ENCODE data around the gene ZNF415. TPM values are rescaled to one million over a fixed set of nuclear protein-coding genes. Genes with fewer than 3 reads are reported as not detected.

The ZNF415 gene
- total RNA-seq, 1 experiment from 2014 or later: not detected

DNA sequence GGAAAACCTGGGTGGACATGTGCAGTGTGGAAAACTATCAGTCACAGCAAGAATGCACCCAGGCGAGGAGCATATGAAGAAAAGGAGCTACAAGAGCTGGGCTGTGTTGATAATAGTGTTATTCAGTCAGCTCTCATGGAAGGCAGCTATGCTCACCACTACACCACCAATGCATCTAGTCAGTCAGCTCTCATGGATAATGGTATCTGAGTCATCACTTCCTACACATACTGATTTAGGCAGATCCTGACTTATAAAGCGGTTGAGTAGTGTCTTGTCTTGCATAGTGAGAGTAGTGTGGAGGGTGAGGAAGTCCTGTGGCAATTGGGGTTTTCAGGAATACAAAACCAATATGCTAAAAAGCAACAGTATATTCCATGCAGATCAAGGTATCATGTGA, 20.4 kb downstream of the ZNF415 start:
- no peaks in the 10 kb centered on the region for H3K36me3 ChIP-seq (ENCODE audit: control insufficient read depth in 1 of 2, insufficient read depth in 2 of 2, low read length in 2 of 2)
- no peak overlapping the region for H3K4me3 ChIP-seq (replicated peaks in 1 of 2; ENCODE audit: low read depth in 1 of 2, low read length in 2 of 2)
- peaks cover 5 to 10% of the 10 kb centered on the region in 2 experiments; a peak in 3 of 4 replicates for H3K9me3 ChIP-seq (ENCODE audit: control insufficient read depth in 1 of 2, insufficient read depth in 1 of 2, low read depth in 1 of 2, low read length in 2 of 2)
- intact Hi-C loops (cut with micrococcal nuclease): no loop called here
- H3K4me1 ChIP-seq (ENCODE audit: control insufficient read depth in 1 of 2, insufficient read depth in 2 of 2, low read length in 2 of 2): no peaks in the 10 kb centered on the region
- ChIA-PET RAD21 (ENCODE audit: low non-redundant PET in 1 of 2, low total read pairs in 2 of 2, uncharacterized antibody in 2 of 2, unreplicated experiment in 2 of 2) (no interaction called here), POLR2A (no interaction called here), CTCF (no interaction called here)
- TF ChIP-seq, protein P1, sequence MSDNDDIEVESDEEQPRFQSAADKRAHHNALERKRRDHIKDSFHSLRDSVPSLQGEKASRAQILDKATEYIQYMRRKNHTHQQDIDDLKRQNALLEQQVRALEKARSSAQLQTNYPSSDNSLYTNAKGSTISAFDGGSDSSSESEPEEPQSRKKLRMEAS (IDR thresholded peaks at IDR 0.05): no peak
- H3K4me2 ChIP-seq (ENCODE audit: low read length): no peak overlapping the region
- no peak overlapping the region for H3K27ac ChIP-seq (ENCODE audit: low read depth, low read length)
- no peak overlapping the region for H2AFZ ChIP-seq (ENCODE audit: low read depth, low read length, poor library complexity, severe bottlenecking)
- no peak overlapping the region for H3K9ac ChIP-seq (ENCODE audit: low read length)
- no peaks in the 10 kb centered on the region for H3K27me3 ChIP-seq (ENCODE audit: insufficient read depth, low read length)
- ATAC-seq (no peak), DNase-seq (ENCODE audit: low read depth, low spot score) (no peak)
- no peaks in the 10 kb centered on the region for H4K20me1 ChIP-seq (ENCODE audit: insufficient read depth)
- no peaks in the 10 kb centered on the region for H3K9me2 ChIP-seq (ENCODE audit: insufficient read depth)
- BruUV-seq (replicated peaks): no TSS peak
- H3K79me2 ChIP-seq (ENCODE audit: insufficient read depth, low read length): no peaks in the 10 kb centered on the region

DNA sequence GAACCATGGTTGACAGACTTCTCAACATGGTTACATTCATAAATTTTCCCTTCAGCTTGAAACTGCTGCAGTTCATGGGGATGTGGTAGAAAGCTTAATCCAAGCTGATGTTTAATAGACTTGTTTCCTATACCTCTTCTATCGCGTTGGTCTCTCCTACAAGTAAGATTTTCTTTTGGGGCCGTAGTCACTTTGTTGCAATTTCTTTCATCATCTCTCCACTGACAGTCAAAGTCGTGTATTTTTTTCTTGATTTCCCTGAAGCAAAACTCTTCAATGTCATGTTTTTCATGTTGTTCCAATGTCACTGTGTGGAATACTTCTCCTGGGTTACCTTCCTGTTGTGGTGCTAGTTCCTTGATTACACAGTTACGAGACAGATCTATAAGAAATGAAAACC, 23.2 kb downstream of the ZNF415 start:
- Histone ChIP-seq H3K4me2 (ENCODE audit: low read length) (no peak overlapping the region), H3K27me3 (ENCODE audit: insufficient read depth, low read length) (no peaks in the 10 kb centered on the region)
- RAD21 ChIA-PET (ENCODE audit: low non-redundant PET in 1 of 2, low total read pairs in 2 of 2, uncharacterized antibody in 2 of 2, unreplicated experiment in 2 of 2): no interaction called here

More for the DNA sequence above, 23.2 kb downstream of the ZNF415 start:
- CTCF ChIA-PET: no interaction called here
- Histone ChIP-seq H3K9ac (ENCODE audit: low read length) (no peak overlapping the region), H3K36me3 (ENCODE audit: control insufficient read depth in 1 of 2, insufficient read depth in 2 of 2, low read length in 2 of 2) (no peaks in the 10 kb centered on the region), H3K4me3 (replicated peaks in 1 of 2; ENCODE audit: low read depth in 1 of 2, low read length in 2 of 2) (no peak overlapping the region), H3K9me2 (ENCODE audit: insufficient read depth) (no peaks in the 10 kb centered on the region), H3K27ac (ENCODE audit: low read depth, low read length) (no peak overlapping the region), H3K79me2 (ENCODE audit: insufficient read depth, low read length) (no peaks in the 10 kb centered on the region), H4K20me1 (ENCODE audit: insufficient read depth) (no peaks in the 10 kb centered on the region), H3K4me1 (ENCODE audit: control insufficient read depth in 1 of 2, insufficient read depth in 2 of 2, low read length in 2 of 2) (no peaks in the 10 kb centered on the region), H2AFZ (ENCODE audit: low read depth, low read length, poor library complexity, severe bottlenecking) (no peak overlapping the region), H3K9me3 (ENCODE audit: control insufficient read depth in 1 of 2, insufficient read depth in 1 of 2, low read depth in 1 of 2, low read length in 2 of 2) (peaks cover 5 to 7% of the 10 kb centered on the region in 2 experiments; a peak in 3 of 4 replicates)
- POLR2A ChIA-PET: no interaction called here
- no peak for ATAC-seq
- BruUV-seq (replicated peaks): no TSS peak
- DNase-seq (ENCODE audit: low read depth, low spot score): no peak
- intact Hi-C loops (cut with micrococcal nuclease): no loop called here
- TF ChIP-seq ATF3 (IDR thresholded peaks at IDR 0.05) (no peak), EGR1 (IDR thresholded peaks at IDR 0.05; ENCODE audit: low read depth) (no peak), SRF (IDR thresholded peaks at IDR 0.05; ENCODE audit: low read depth) (no peak), POLR2A (IDR thresholded peaks at IDR 0.05; ENCODE audit: borderline replicate concordance, extremely low read depth, insufficient read depth, insufficient read length) (no peak), JUND (IDR thresholded peaks at IDR 0.05) (no peak), POLR2AphosphoS5 (IDR thresholded peaks at IDR 0.05; ENCODE audit: low read depth, low read length) (no peak), RAD21 (IDR thresholded peaks at IDR 0.05; ENCODE audit: low read depth) (no peak), ELF1 (IDR thresholded peaks at IDR 0.05; ENCODE audit: borderline replicate concordance, low read depth) (no peak), SP1 (IDR thresholded peaks at IDR 0.05; ENCODE audit: low read depth) (no peak), REST (IDR thresholded peaks at IDR 0.05; ENCODE audit: low read depth) (no peak), EZH2phosphoT487 (IDR thresholded peaks at IDR 0.05; ENCODE audit: borderline replicate concordance) (no peak), CEBPB (IDR thresholded peaks at IDR 0.05; ENCODE audit: low read depth) (no peak), TCF7L2 (IDR thresholded peaks at IDR 0.05; ENCODE audit: borderline replicate concordance, extremely low read depth, insufficient read depth, insufficient read length) (no peak)

Data from HCT116 (cell line).